ENCODE measurements around the gene DRG2. TPM values are rescaled to one million over a fixed set of nuclear protein-coding genes. Genes with fewer than 3 reads are reported as not detected.

The DRG2 gene
- 14.3 TPM for total RNA-seq

GRCh38 chr17:18087610-18088491 is at the start of gene DRG2:
TSS of gene DRG2 (plus strand) at chr17:18087948. CDS start at chr17:18088024, 76 bp downstream.
- peak; percentile 85 for DNase-seq

DNA sequence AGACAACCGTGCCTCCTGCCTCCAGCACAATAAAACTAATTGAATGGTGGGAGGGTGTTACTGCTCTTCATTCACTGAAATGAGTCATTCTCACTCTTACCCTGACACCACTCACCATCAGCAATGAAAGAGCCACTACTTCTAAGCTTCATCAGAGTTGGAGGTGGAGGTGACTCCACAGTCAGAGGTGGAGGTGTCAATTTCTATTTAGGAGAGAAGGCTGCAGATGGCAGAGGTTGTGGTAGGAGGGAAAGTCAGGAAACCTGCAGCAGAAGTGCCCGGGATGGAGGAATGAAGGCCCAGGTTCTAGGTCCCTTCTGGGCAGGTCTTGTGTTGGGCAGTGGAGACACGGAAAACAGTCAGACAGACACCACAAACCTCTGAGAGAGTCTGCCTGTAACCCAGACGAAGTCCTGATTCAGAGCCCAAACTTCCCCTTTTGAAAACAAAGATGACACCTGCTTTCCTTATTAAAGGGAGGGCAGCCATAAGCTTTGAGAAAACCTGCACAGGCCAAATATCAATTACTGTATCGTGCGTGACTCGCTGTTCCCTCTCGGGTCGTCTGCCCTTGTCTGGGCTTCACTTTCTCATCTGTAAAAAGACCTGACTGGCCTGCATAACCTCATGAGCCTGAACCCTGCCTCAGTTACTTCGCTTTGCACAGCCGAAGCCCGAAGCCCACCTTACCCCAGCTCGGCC is 49.4 kb upstream of the DRG2 start:
- DNase-seq = no peak

- peak; percentile 99 for DNase-seq
These were observed 48.8 kb upstream of the DRG2 start, which contains the start of the genes ATPAF2 and GID4 for GRCh38 chr17:18038861-18039534. TSS of gene ATPAF2 (minus strand) at chr17:18039168. CDS start at chr17:18039013, 155 bp downstream. TSS of gene GID4 (plus strand) at chr17:18039408. CDS start at chr17:18039465, 57 bp downstream.

DNA sequence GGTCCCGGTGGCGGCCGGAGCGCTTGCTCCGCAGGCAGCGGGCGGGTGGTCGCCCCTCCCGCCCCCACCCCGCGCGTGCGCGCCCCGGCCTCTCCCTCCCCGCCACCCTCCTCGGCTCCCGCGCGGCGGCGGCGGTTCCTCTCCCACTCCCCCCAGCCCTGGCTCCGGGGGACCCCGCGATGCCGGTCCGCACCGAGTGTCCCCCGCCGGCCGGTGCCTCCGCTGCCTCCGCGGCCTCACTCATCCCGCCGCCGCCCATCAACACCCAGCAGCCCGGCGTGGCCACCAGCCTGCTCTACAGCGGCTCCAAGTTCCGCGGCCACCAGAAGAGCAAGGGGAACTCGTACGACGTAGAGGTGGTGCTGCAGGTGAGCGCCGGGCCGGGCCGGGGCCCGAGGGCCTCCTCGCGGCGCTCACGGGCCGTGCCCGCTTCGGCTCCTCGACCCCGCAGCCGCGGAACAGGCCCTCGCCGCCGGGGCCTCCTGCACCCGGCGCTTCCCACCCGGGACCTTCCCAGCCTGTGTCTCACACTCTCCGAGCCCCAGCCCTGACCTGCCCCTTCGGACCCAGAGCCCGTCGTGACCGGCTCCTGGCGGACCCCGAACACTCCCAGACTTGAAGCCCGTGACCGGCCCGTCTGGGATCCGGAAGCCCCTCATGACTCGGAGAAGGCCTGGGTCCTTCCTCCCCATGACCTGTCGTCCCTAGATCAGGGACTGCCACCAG is 48.0 kb upstream of the DRG2 start:
- DNase-seq = no peak

GRCh38 chr17:18040261-18040858 is 47.4 kb upstream of the DRG2 start:
- DNase-seq = no peak

DNA sequence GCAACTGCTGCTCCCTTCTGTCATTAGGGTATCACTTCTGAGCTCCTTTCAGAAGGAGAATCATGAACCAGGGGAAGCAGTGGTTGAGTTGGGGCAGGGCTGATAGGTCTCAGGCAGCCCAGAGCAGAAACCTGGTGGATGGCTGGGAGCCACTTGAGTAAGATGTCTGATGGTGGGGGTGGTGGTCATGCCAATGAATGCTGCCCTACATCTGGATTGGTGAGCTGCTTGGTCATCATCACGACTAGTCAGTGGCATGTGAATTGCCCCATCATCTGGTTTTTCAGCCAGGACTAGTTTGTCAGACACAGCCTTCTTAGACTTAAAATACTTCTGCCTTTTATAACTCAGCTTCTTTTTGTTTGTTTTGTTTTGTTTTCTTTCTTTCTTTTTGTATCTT is 46.0 kb upstream of the DRG2 start:
- DNase-seq = no peak

GRCh38 chr17:18042983-18043382 is 44.8 kb upstream of the DRG2 start:
- no peak for DNase-seq

- DNase-seq = no peak
These were observed 44.3 kb upstream of the DRG2 start for GRCh38 chr17:18043491-18043890.

- DNase-seq = no peak
These were observed 43.1 kb upstream of the DRG2 start for GRCh38 chr17:18044609-18045008.

DNA sequence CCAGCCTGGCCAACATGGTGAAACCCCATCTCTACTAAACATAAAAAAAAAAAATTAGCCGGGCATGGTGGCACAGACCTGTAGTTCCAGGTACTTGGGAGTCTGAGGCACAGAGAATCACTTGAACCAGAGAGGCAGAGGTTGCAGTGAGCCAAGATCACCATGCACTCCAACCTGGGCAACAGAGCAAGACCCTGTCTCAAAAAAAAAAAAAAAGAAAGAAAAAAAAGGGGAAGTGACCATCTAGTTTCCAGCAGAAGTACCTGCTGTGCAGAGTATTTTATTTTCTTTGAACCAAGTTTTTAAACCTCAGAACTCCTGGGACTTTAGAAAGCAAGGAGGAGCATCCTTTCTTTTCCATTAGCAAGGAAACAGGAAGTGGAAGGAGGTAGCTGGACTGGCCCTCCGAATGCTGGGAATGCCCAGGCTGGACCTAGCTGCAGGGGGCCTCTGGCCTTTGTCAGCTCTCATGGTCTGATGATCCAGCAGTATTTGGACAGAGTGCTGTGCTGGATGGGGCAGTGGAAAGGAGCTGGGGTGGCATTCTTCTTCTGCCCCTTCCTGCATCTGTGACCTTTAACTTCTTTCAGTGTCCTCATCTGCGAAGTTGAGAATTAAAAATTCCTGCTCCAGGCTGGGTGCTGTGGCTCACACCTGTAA is 41.9 kb upstream of the DRG2 start:
- no peak for DNase-seq

DNA sequence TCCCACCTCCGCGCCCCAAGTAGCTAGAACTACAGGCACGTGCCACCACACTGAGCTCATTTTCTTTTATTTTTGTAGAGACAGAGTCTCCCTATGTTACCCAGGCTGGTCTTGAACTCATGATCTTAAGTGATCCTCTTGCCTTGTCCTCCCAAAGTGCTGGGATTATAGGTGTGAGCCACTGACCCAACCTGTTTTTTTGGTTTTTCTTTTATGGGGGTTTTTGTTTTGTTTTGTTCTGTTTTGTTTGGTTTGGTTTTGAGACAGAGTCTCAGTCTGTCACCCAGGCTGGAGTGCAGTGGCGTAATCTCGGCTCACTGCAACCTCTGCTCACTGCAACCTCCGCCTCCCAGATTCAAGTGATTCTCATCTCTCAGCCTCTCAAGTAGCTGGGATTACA is 32.2 kb upstream of the DRG2 start:
- DNase-seq = no peak

- DNase-seq = no peak
These were observed 31.5 kb upstream of the DRG2 start for GRCh38 chr17:18056214-18056613.

DNA sequence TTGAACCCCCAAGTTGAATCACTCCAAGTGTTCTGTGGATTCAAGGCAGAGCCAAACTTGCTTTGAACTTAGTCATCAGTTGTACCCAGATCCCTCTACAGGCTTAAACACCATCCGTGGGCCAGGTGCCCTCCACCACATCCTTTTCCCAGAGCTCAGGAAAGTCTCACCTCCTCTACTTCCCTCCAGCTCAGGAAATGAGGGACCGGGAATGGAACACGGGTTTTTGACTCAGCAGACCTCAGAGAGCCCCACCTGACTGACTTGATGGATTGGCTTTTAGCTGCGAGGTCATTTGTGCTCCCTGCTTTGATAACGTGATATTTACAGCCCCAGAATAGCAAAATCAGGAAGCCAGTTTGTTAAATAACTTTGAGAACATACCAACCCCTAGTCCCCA is 28.5 kb upstream of the DRG2 start:
- no peak for DNase-seq

- no peak for DNase-seq
These were observed 23.7 kb upstream of the DRG2 start for GRCh38 chr17:18064053-18064452.

- DNase-seq = no peak
These were observed 22.2 kb upstream of the DRG2 start for GRCh38 chr17:18065546-18065945.

DNA sequence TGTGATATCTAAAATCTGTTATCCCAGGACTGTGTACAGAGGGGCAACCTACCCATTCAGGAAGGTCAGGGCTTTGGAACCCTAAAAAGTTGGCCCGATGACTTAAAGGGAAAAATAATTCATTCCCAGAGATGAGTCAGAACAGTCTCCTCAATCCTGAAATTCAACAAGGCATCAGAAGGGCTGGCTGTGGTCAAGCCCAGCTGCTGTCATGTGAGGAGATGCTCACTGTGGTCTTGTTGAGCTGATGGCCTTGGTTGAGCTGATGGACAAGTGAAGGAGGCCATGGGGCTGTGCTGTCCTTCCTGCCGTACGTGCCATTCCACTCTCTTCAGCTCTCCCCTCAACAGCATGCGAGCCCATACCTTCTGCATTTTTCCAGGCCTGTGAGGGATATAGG is 20.9 kb upstream of the DRG2 start:
- no peak for DNase-seq

GRCh38 chr17:18069101-18069500 is 18.6 kb upstream of the DRG2 start:
- no peak for DNase-seq

GRCh38 chr17:18070861-18071340 is 16.8 kb upstream of the DRG2 start:
- no peak for DNase-seq

GRCh38 chr17:18071751-18072150 is 16.0 kb upstream of the DRG2 start:
- DNase-seq = no peak

DNA sequence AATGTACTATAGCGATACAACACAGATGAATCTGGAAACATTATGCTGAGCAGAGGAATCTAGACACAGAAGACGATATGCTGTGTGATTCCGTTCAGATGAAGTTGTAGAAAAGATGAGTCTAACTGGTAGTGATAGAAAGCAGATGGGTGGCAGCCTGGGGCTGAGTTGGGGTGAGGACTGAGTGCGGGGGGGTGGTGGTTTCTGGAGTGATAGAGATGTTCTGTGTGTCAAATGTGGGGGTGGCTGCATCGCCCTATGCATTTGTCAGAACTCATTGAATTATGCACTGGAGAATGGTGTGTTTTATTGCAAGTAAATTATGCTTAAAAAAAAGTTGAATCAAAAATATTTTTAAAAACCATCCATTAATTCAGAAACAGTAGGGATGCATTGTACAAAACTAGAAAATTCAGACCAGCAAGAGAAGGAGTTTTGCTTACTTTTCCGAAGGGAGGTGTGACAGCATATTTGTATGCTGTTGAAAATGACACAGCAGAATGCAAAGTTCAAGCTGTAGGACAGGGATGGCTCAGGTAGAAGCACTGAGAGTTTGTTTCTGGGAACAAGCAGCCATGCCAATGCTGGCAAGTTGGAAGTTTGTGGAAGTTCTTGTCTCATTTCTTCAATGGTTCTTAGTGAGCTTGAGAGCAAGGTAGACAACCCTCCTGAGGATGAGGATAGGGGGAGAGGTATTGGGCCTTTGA is 13.0 kb upstream of the DRG2 start:
- DNase-seq = no peak

Measured in occipital lobe (tissue), 2 donors.